K562 (cell line): ENCODE measurements around the gene YKT6. TPM values are rescaled to one million over a fixed set of nuclear protein-coding genes. Genes with fewer than 3 reads are reported as not detected.

Experiments used
- ATAC-seq: fragments of 200-7000 bp; cut with Tn5 transposase; 3 replicates; pipeline ENCODE4 v1.9.1; 2020; ENCODE audit warnings: moderate library complexity
- BruUV-seq: library from RNA; stranded (reverse); fragments of 400-500 nt; replicated peaks from 2 replicates; lab custom pipeline; 2021; lab: Mats Ljungman, UMichigan
- CTCF ChIA-PET: fragments of 300-600 bp; formaldehyde crosslinking; extraction: SDS; loops from one replicate; lab custom pipeline; 2021; ENCODE audit warnings: low intra/inter-chr PET ratio; lab: Yijun Ruan, JAX
- POLR2A ChIA-PET: fragments of 300-600, 350-650 bp; sonication (Branson Sonifier 250); formaldehyde crosslinking; extraction: SDS; loops from one replicate; lab custom pipeline; 2021; ENCODE audit warnings: antibody characterized with exemption, inconsistent platforms; lab: Yijun Ruan, JAX
- DNase-seq, 4 experiments: peaks; one replicate each; pipeline versions ENCODE4 v3.0.0 to v3.0.0-alpha.2; 2011 to 2018; ENCODE audit warnings: low spot score in 3 of 4, mixed read lengths in 3 of 4; ENCODE audit errors: extremely low read depth in 1 of 4
- FAIRE-seq: peaks from 2 replicates; lab custom pipeline; 2011; peaks lifted over from hg19 to GRCh38; lab: Jason Lieb, UNC
- H2AFZ ChIP-seq: 2 replicates; pipeline ENCODE4 v1.6.0; 2011; ENCODE audit warnings: low read depth, low read length, control low read depth, inconsistent platforms
- H3K27ac ChIP-seq: fragments of 200-600 bp; 3 replicates; pipeline ENCODE4 v1.8.0; 2011; ENCODE audit warnings: low read depth, mild to moderate bottlenecking, control low read depth, inconsistent platforms, low read length, moderate library complexity, mixed read lengths; ENCODE audit errors: extremely low read depth
- H3K27me3 ChIP-seq, 2 experiments: fragments of 300-600 bp in 1 of 2; 2 replicates in 1 of 2; 3 replicates in 1 of 2; pipeline versions ENCODE4 v1.6.0 to v1.8.0; 2011; ENCODE audit warnings: inconsistent platforms in 2 of 2, low read length in 2 of 2, mild to moderate bottlenecking in 1 of 2, mixed read lengths in 1 of 2, moderate library complexity in 1 of 2; ENCODE audit not compliant: control insufficient read depth in 2 of 2, insufficient read depth in 2 of 2
- H3K36me3 ChIP-seq: fragments of 300-600 bp; 3 replicates; pipeline ENCODE4 v1.8.0; 2011; ENCODE audit warnings: mild to moderate bottlenecking, low read length, inconsistent platforms; ENCODE audit not compliant: control insufficient read depth, insufficient read depth
- H3K4me1 ChIP-seq, 2 experiments: fragments of 200-600 bp in 1 of 2; replicated peaks in 1 of 2; 2 replicates in 1 of 2; 3 replicates in 1 of 2; pipeline versions ENCODE4 v1.5.1 to v1.8.0; 2011; ENCODE audit warnings: inconsistent platforms in 2 of 2, low read length in 2 of 2, mild to moderate bottlenecking in 1 of 2, mixed read lengths in 1 of 2, moderate library complexity in 1 of 2; ENCODE audit not compliant: control insufficient read depth in 2 of 2, insufficient read depth in 2 of 2
- H3K4me2 ChIP-seq: 2 replicates; pipeline ENCODE4 v1.6.1; 2011; ENCODE audit warnings: low read length, control low read depth, inconsistent platforms, mixed read lengths; ENCODE audit not compliant: insufficient read depth
- H3K4me3 ChIP-seq: fragments of 200-600 bp; sonication (generic), shearing (Covaris generic); 2 replicates; pipeline ENCODE4 v1.5.1; 2016; ENCODE audit warnings: control low read depth, inconsistent platforms
- H3K79me2 ChIP-seq: fragments of 200-600 bp; 3 replicates; pipeline ENCODE4 v1.8.0; 2011; ENCODE audit warnings: low read length, inconsistent platforms; ENCODE audit not compliant: control insufficient read depth, insufficient read depth
- H3K9ac ChIP-seq, 2 experiments: 2 replicates each; pipeline versions ENCODE4 v1.6.0 to v1.6.1; 2011; ENCODE audit warnings: low read depth in 2 of 2, low read length in 2 of 2, control low read depth in 1 of 2, inconsistent platforms in 1 of 2, mild to moderate bottlenecking in 1 of 2, mixed read lengths in 1 of 2; ENCODE audit not compliant: insufficient read depth in 1 of 2
- H3K9me1 ChIP-seq: one replicate; pipeline ENCODE4 v1.6.0; 2011; ENCODE audit warnings: inconsistent platforms, mild to moderate bottlenecking, low read length, moderate library complexity; ENCODE audit not compliant: control insufficient read depth, insufficient read depth
- H3K9me3 ChIP-seq: replicated peaks from 2 replicates; pipeline ENCODE4 v1.5.1; 2011; ENCODE audit warnings: low read depth, low read length, inconsistent platforms; ENCODE audit not compliant: control insufficient read depth, insufficient read depth
- H4K20me1 ChIP-seq: replicated peaks from 2 replicates; pipeline ENCODE4 v1.6.1; 2011; ENCODE audit warnings: low read length, inconsistent platforms, mixed read lengths; ENCODE audit not compliant: control insufficient read depth, insufficient read depth
- BRD9 ChIP-seq: fragments of 450-650 bp; IDR thresholded peaks from 2 replicates; pipeline ENCODE4 v1.6.1; 2018; ENCODE audit warnings: low read depth; ENCODE audit not compliant: partially characterized antibody
- GTF3C2 ChIP-seq: IDR thresholded peaks from 3 replicates; pipeline ENCODE4 v1.6.1; 2011; ENCODE audit warnings: borderline replicate concordance, mild to moderate bottlenecking, moderate library complexity; ENCODE audit not compliant: insufficient read length; ENCODE audit errors: extremely low read depth
- HCFC1 ChIP-seq: IDR thresholded peaks from 2 replicates; pipeline ENCODE4 v1.6.1; 2012; ENCODE audit warnings: low read depth, low read length, improper control_type of control experiment
- MAFF ChIP-seq: IDR thresholded peaks from 2 replicates; pipeline ENCODE4 v1.6.1; 2012; ENCODE audit warnings: low read length, improper control_type of control experiment
- NFYB ChIP-seq: IDR thresholded peaks from 2 replicates; pipeline ENCODE4 v1.6.1; 2011; ENCODE audit warnings: mild to moderate bottlenecking, moderate library complexity; ENCODE audit not compliant: insufficient read length; ENCODE audit errors: extremely low read depth
- RCOR1 ChIP-seq, 2 experiments: IDR thresholded peaks; 2 replicates each; pipeline ENCODE4 v1.6.1; 2012; ENCODE audit warnings: low read depth in 2 of 2, low read length in 2 of 2, borderline replicate concordance in 1 of 2, improper control_type of control experiment in 1 of 2
- TEAD1 ChIP-seq, 2 experiments: fragments of 450-650 bp in 1 of 2; sonication (generic) in 1 of 2; formaldehyde crosslinking; IDR thresholded peaks; 2 replicates each; pipeline versions ENCODE4 v1.4.0 to v1.8.0; 2020 to 2022; ENCODE audit warnings: mild to moderate bottlenecking in 2 of 2, missing genetic modification reagents in 1 of 2
- ZEB2 ChIP-seq: fragments of 450-650 bp; IDR thresholded peaks from 2 replicates; pipeline ENCODE4 v1.6.1; 2016
- WGBS: fragments of 100-300 bp; shearing (Covaris generic); methylation state at CpG from one replicate; pipeline ENCODE4 v1.1.6; 2016; ENCODE audit warnings: low coverage, mixed read lengths; ENCODE audit not compliant: insufficient coverage; ENCODE audit errors: missing lambda C conversion rate; 5-methylcytosine and 5-hydroxymethylcytosine counted together
- in situ Hi-C: fragments of 300-500 bp; cut with MboI; formaldehyde crosslinking; loops from 4 replicates; pipeline ENCODE4 v1.15.0; 2018; ENCODE audit warnings: inconsistent platforms, mixed read lengths
- intact Hi-C: fragments of 100-400 bp; cut with micrococcal nuclease; formaldehyde crosslinking; loops from 2 replicates; pipeline ENCODE4 v1.14.2; 2022
- polyA plus RNA-seq, 8 experiments: library from polyadenylated mRNA; depleted of rRNA in 4 of 8; stranded (reverse) in 5 of 8; unstranded in 3 of 8; fragments of >200 nt; fragmentation: Nextera tagmentation in 2 of 8; fragmentation: Illumina TruSeq in 1 of 8; extraction: Ambion mirVana in 2 of 8; extraction: Trizol in 1 of 8; gene quantifications; 2 replicates each; pipeline versions ENCODE4 v1.2.1 to v1.2.3, GENCODE V29; 2011 to 2014; ENCODE audit warnings: inconsistent platforms in 1 of 8, missing spikeins in 1 of 8
- total RNA-seq, 7 experiments: library from RNA; depleted of rRNA in 6 of 7; stranded (reverse); fragments of >200 nt in 6 of 7; fragmentation: Illumina TruSeq in 2 of 7; extraction: Trizol in 2 of 7; gene quantifications; 2 replicates each; pipeline versions ENCODE4 v1.2.1 to v1.2.3, GENCODE V29; 2011 to 2021; ENCODE audit warnings: low replicate concordance in 1 of 7
- TF ChIP-seq, protein P1 (sequence below), 2 experiments: fragments of 450-650 bp; IDR thresholded peaks; 2 replicates each; pipeline ENCODE4 v1.6.1; 2018; ENCODE audit warnings: mild to moderate bottlenecking in 2 of 2, low read depth in 1 of 2; ENCODE audit not compliant: partially characterized antibody in 2 of 2
- TF ChIP-seq, protein P2 (sequence below): sonication (generic); formaldehyde crosslinking; IDR thresholded peaks from 2 replicates; pipeline ENCODE4 v1.4.0; 2020; ENCODE audit warnings: mild to moderate bottlenecking, missing genetic modification reagents

The YKT6 gene
- total and polyA plus RNA-seq, 9 of the 15 experiments (the other 6 are each of a cell fraction or from before 2014, with no cell fraction given), result 1.6 to 90.6 (median 75.1) TPM

DNA sequence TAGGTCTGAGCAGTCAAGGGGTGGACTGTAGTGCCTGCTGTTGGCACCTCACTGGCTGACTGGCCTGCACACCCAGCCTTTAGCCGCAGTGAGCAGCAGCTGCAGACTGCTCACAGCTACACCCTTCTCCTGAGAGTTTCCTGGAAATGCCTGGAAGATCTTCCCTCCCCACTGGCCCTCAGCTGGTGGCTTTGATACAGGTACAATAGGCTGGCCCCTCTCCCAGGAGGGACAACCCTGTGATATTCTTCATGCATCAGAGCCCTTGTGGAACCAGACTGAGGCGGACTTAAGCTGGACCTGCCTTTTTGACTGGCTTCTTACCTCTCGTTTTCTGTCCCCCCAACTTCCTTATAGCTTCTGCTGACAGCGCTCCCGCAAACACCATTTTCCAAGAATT, 18.0 kb upstream of the YKT6 start:
- in situ Hi-C loops (no loop called here), intact Hi-C loops (no loop called here)
- 12% methylated on average over 5 of the region's 5 CpGs for WGBS
- H3K27me3 ChIP-seq, result peaks cover 12 to 31% of the 10 kb centered on the region in 2 experiments
- H3K79me2 ChIP-seq, result no peaks in the 10 kb centered on the region
- ATAC-seq (no peak), DNase-seq (no peak), FAIRE-seq (no peak)
- no peaks in the 10 kb centered on the region for H4K20me1 ChIP-seq
- POLR2A ChIA-PET, result no interaction called here
- no peak overlapping the region for H3K4me2 ChIP-seq
- BruUV-seq, result no TSS peak
- TF ChIP-seq, protein P1, sequence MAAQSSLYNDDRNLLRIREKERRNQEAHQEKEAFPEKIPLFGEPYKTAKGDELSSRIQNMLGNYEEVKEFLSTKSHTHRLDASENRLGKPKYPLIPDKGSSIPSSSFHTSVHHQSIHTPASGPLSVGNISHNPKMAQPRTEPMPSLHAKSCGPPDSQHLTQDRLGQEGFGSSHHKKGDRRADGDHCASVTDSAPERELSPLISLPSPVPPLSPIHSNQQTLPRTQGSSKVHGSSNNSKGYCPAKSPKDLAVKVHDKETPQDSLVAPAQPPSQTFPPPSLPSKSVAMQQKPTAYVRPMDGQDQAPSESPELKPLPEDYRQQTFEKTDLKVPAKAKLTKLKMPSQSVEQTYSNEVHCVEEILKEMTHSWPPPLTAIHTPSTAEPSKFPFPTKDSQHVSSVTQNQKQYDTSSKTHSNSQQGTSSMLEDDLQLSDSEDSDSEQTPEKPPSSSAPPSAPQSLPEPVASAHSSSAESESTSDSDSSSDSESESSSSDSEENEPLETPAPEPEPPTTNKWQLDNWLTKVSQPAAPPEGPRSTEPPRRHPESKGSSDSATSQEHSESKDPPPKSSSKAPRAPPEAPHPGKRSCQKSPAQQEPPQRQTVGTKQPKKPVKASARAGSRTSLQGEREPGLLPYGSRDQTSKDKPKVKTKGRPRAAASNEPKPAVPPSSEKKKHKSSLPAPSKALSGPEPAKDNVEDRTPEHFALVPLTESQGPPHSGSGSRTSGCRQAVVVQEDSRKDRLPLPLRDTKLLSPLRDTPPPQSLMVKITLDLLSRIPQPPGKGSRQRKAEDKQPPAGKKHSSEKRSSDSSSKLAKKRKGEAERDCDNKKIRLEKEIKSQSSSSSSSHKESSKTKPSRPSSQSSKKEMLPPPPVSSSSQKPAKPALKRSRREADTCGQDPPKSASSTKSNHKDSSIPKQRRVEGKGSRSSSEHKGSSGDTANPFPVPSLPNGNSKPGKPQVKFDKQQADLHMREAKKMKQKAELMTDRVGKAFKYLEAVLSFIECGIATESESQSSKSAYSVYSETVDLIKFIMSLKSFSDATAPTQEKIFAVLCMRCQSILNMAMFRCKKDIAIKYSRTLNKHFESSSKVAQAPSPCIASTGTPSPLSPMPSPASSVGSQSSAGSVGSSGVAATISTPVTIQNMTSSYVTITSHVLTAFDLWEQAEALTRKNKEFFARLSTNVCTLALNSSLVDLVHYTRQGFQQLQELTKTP (IDR thresholded peaks at IDR 0.05; ENCODE audit: low read depth in 1 of 2, partially characterized antibody in 2 of 2), result no peak
- TF ChIP-seq, protein P2, sequence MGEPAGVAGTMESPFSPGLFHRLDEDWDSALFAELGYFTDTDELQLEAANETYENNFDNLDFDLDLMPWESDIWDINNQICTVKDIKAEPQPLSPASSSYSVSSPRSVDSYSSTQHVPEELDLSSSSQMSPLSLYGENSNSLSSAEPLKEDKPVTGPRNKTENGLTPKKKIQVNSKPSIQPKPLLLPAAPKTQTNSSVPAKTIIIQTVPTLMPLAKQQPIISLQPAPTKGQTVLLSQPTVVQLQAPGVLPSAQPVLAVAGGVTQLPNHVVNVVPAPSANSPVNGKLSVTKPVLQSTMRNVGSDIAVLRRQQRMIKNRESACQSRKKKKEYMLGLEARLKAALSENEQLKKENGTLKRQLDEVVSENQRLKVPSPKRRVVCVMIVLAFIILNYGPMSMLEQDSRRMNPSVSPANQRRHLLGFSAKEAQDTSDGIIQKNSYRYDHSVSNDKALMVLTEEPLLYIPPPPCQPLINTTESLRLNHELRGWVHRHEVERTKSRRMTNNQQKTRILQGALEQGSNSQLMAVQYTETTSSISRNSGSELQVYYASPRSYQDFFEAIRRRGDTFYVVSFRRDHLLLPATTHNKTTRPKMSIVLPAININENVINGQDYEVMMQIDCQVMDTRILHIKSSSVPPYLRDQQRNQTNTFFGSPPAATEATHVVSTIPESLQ (CRISPR knock-in tag), result no peak
- no peak for TF ChIP-seq BRD9
- no peak for TF ChIP-seq MAFF
- TF ChIP-seq GTF3C2, result no peak
- no peak for TF ChIP-seq HCFC1
- no peak for TF ChIP-seq ZEB2
- no peak for TF ChIP-seq RCOR1 (IDR thresholded peaks at IDR 0.05; ENCODE audit: borderline replicate concordance in 1 of 2, low read depth in 2 of 2, low read length in 2 of 2)
- no peak for TF ChIP-seq NFYB
- TF ChIP-seq TEAD1 (CRISPR knock-in tag; IDR thresholded peaks at IDR 0.05), result no peak
- H3K4me3 ChIP-seq, result no peak overlapping the region
- H3K4me1 ChIP-seq, result no peaks in the 10 kb centered on the region
- no peaks in the 10 kb centered on the region for H3K36me3 ChIP-seq
- peaks cover 10% of the 10 kb centered on the region for H3K9me3 ChIP-seq
- CTCF ChIA-PET, result no interaction called here
- no peaks in the 10 kb centered on the region for H3K9me1 ChIP-seq
- no peak overlapping the region for H3K27ac ChIP-seq
- H3K9ac ChIP-seq, result no peak overlapping the region
- H2AFZ ChIP-seq, result no peak overlapping the region
